GM12864 (cell line): ENCODE data around the gene C5orf22.
"Not testable (repeated sequence)": the region's sequence is repeated elsewhere in the genome, so short reads cannot be mapped to it uniquely, and the experiment has no call there.

Experiments
- DNase-seq: peaks from one replicate; pipeline ENCODE4 v3.0.0-alpha.2; 2011; ENCODE audit warnings: low read depth
- H3K4me3 ChIP-seq: 2 replicates; pipeline ENCODE4 v1.5.1; 2011; ENCODE audit warnings: mild to moderate bottlenecking, low read depth, low read length, control low read depth
- TF ChIP-seq, protein P1 (sequence below): IDR thresholded peaks from 2 replicates; pipeline ENCODE4 v1.5.1; 2011; ENCODE audit warnings: low read depth, mild to moderate bottlenecking, moderate library complexity, low read length, control low read depth, inconsistent platforms; ENCODE audit errors: missing control alignments

C5orf22 gene

DNA sequence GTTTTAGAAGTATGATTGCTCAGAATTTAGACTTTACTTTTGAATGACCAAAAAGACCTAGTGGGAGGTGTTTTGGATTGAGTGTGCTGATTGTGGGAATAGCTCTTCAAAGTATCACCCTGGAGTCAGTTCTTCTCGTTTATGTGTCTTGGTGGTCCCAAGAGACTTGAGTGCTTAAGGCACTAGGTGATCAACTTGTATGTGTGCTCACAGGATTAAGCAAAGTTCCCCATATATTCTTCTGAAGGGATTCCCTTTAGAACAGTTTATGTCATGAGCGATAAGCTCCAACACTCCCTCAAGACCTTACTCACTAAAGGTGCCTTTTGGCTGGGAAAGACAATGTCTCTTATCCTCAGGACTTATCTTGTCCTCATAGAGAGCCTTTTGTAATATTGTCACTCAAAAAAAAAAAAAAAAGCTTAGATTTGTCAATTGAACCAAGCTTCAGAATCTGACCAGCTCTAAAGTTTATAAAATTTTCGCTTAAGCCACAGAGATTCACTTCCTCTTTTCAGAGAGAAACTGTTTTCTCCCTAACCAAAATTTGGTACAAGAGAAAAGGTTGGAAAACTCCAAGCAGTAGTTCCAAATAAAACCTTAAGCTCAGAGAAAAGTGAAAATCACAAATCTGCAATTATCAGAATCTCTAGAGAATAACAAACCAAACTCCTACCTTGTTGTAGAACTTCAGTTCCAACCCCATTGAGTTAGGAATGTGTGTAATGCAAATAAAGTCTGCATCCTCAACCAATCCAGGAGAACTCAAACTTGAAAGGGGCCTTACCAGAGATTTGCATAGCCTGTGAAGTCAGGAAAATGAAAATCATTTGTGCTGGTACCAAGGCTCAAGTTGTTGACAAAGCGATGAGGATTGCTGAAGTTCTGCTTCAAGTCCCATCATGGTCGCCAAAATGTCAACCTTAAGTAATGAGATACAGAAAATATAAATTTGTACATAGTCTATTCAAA, 66.8 kb downstream of the C5orf22 start:
- TF ChIP-seq, protein P1, sequence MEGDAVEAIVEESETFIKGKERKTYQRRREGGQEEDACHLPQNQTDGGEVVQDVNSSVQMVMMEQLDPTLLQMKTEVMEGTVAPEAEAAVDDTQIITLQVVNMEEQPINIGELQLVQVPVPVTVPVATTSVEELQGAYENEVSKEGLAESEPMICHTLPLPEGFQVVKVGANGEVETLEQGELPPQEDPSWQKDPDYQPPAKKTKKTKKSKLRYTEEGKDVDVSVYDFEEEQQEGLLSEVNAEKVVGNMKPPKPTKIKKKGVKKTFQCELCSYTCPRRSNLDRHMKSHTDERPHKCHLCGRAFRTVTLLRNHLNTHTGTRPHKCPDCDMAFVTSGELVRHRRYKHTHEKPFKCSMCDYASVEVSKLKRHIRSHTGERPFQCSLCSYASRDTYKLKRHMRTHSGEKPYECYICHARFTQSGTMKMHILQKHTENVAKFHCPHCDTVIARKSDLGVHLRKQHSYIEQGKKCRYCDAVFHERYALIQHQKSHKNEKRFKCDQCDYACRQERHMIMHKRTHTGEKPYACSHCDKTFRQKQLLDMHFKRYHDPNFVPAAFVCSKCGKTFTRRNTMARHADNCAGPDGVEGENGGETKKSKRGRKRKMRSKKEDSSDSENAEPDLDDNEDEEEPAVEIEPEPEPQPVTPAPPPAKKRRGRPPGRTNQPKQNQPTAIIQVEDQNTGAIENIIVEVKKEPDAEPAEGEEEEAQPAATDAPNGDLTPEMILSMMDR = no peak
- no peak for DNase-seq
- H3K4me3 ChIP-seq = no peak overlapping the region

DNA sequence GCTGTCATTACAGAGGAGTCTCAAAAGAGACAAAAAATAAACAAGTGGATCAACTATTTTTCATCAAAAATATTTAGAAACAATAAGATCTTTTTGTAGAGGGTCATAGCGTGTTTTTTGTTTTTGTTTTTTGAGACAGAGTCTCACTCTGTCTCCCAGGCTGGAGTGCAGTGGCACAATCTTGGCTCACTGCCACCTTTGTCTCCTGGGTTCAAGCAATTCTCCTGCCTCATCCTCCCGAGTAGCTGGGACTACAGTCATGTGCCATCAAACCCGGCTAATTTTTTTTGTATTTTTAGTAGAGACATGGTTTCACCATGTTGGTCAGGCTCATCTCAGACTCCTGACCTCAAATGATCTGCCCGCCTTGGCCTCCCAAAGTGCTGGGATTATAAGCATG, 70.2 kb downstream of the C5orf22 start:
- not testable (repeated sequence) for H3K4me3 ChIP-seq, DNase-seq

DNA sequence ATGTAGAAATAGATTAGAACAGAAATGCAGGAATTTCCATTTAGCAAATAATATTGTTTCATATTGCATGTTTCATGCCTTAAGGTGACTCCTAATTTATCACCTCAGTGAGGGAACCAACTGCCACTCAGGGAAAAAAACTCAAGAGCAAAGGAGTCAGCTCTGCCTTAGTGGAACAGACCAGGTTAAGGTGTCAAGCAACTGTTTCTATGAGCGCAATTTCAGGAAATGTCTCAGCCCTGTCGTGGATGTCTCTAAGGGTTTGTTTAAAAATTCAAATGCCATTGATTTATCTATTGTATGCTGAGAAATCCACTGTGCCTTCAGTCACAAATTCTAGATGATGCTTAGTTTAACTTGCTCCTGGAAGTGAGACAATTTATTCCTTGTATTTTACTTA, 72.1 kb downstream of the C5orf22 start:
- no peak overlapping the region for H3K4me3 ChIP-seq
- TF ChIP-seq, protein P1 = no peak
- no peak for DNase-seq

DNA sequence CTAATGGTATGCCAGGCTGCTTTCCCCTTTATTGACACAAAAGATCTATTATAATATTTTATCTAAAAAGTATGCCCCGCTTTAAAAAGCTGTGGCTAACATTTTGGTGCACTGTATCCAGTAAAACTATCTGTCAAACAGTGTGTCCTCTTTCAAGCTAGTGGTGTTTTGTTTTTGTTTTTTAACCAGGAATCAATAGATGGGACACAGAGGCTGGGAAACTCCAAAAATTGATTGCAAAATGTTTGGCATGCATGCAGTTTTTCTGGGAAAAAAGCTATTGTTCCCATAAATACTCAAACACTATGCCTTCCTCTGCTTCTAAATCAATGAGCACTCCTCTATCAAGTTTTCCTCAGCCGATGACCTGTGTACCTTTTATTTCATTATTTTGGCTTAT, 72.5 kb downstream of the C5orf22 start:
- DNase-seq = no peak
- TF ChIP-seq, protein P1 = no peak
- H3K4me3 ChIP-seq = no peak overlapping the region
